ENCODE measurements around the gene PJA2. TPM values are rescaled to one million over a fixed set of nuclear protein-coding genes. Genes with fewer than 3 reads are reported as not detected.
"Not testable (repeated sequence)": the region's sequence is repeated elsewhere in the genome, so short reads cannot be mapped to it uniquely, and the experiment has no call there.

The PJA2 gene
- total and polyA plus RNA-seq, 9 donors: 58.8 to 122 (median 109) TPM

DNA sequence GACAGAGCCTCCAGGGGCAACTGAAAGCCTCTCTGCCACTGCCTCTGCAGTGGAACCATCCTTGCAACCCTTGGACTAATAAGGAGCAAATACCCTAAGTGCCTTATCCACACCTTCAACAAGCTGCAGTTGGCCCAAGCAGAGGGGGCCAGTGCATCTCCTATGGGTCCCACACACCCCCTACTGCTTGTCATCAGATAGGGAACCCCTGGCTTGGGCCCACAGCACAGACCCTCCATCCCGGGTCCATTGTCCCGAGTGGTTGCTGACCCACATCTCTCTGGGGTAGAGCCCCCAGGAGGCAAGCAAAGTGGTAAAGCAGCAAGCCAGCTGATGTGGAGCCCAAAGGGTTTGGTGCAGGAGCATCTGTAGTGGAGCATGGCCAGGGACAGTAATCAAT is 119.5 kb downstream of the PJA2 start:
- no peak overlapping the region for H3K27ac ChIP-seq
- H3K4me3 ChIP-seq: no peak overlapping the region
- DNase-seq: no peak
- H3K4me1 ChIP-seq (ENCODE audit: insufficient read depth): no peaks in the 10 kb centered on the region
- H3K9me3 ChIP-seq: no peaks in the 10 kb centered on the region
- H3K36me3 ChIP-seq: no peaks in the 10 kb centered on the region
- TF ChIP-seq, protein P1, sequence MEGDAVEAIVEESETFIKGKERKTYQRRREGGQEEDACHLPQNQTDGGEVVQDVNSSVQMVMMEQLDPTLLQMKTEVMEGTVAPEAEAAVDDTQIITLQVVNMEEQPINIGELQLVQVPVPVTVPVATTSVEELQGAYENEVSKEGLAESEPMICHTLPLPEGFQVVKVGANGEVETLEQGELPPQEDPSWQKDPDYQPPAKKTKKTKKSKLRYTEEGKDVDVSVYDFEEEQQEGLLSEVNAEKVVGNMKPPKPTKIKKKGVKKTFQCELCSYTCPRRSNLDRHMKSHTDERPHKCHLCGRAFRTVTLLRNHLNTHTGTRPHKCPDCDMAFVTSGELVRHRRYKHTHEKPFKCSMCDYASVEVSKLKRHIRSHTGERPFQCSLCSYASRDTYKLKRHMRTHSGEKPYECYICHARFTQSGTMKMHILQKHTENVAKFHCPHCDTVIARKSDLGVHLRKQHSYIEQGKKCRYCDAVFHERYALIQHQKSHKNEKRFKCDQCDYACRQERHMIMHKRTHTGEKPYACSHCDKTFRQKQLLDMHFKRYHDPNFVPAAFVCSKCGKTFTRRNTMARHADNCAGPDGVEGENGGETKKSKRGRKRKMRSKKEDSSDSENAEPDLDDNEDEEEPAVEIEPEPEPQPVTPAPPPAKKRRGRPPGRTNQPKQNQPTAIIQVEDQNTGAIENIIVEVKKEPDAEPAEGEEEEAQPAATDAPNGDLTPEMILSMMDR (IDR thresholded peaks at IDR 0.05): no peak
- no peak for TF ChIP-seq POLR2A (IDR thresholded peaks at IDR 0.05)
- no peak for TF ChIP-seq EP300 (IDR thresholded peaks at IDR 0.05)
- no peaks in the 10 kb centered on the region for H3K27me3 ChIP-seq
- 94 to 98% (median 98%) methylated on average over 2 of the region's 2 CpGs for WGBS, 3 donors
- intact Hi-C loops (cut with DNase I): no loop called here

DNA sequence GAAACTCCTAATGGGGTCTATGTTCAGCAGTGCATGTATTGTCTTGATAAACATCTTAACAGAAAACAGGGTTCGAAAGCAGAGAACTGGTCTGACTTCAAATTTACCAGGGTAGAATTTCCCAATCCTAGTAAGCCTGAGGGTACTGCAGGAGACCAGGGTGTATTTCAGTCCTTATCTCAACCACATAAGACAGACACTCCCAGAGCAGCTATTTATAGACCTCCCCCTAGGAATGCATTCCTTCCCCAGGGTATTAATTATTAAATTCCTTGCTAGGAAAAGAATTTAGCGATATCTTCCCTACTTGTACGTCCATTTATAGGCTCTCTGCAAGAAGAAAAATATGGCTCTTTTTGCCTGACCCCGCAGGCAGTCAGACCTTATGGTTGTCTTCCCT is 123.1 kb downstream of the PJA2 start:
- not testable (repeated sequence) for H3K4me3 ChIP-seq

More for the DNA sequence above, 123.1 kb downstream of the PJA2 start:
- H3K27me3 ChIP-seq; intact Hi-C loops (cut with DNase I); H3K27ac ChIP-seq; DNase-seq; H3K36me3 ChIP-seq; H3K4me1 ChIP-seq (ENCODE audit: insufficient read depth); H3K9me3 ChIP-seq: not testable (repeated sequence)
- 83 to 90% (median 85%) methylated on average over 4 of the region's 4 CpGs for WGBS, 3 donors
